Measurements from ENCODE around the gene ADAMTS18. TPM values are rescaled to one million over a fixed set of nuclear protein-coding genes. Genes with fewer than 3 reads are reported as not detected.
"Not testable (repeated sequence)": the region's sequence is repeated elsewhere in the genome, so short reads cannot be mapped to it uniquely, and the experiment has no call there.

Gene ADAMTS18
- total and polyA plus RNA-seq, 7 experiments from 2014 or later = not detected

DNA sequence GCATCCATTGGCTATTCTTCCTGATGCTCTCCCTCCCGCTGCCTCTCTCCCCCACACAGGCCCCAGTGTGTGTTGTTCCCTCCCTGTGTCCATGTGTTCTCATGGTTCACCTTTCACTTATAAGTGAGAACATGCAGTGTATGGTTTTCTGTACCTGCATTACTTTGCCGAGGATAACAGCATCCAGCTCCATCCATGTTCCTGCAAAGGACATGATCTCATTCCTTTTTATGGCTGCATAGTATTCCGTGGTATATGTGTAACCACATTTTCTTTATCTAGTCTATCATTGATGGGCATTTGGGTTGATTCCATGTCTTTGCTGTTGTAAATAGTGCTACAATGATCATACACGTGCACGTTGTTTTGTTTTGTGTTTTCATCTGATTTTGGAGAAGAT, 192.4 kb downstream of the ADAMTS18 start:
- intact Hi-C loops (cut with micrococcal nuclease); H3K9me3 Mint-ChIP-seq; H3K27me3 ChIP-seq (ENCODE audit: control insufficient read depth in 2 of 2, insufficient read depth in 2 of 2, low read length in 2 of 2); H3K27me3 Mint-ChIP-seq; POLR2A ChIA-PET; DNase-seq; H3K27ac ChIP-seq (ENCODE audit: low read depth, low read length); H3K9me3 ChIP-seq (ENCODE audit: control insufficient read depth in 2 of 3, low read length in 3 of 3); CTCF ChIA-PET; H3K36me3 ChIP-seq (ENCODE audit: control insufficient read depth in 2 of 3, insufficient read depth in 3 of 3, low read length in 3 of 3); H3K4me3 Mint-ChIP-seq; H3K36me3 Mint-ChIP-seq; H3K4me3 ChIP-seq (ENCODE audit: low read length); H3K27ac Mint-ChIP-seq; H3K4me1 Mint-ChIP-seq; ATAC-seq; H3K4me1 ChIP-seq (ENCODE audit: control insufficient read depth in 2 of 2, insufficient read depth in 2 of 2, low read length in 2 of 2): not testable (repeated sequence)

DNA sequence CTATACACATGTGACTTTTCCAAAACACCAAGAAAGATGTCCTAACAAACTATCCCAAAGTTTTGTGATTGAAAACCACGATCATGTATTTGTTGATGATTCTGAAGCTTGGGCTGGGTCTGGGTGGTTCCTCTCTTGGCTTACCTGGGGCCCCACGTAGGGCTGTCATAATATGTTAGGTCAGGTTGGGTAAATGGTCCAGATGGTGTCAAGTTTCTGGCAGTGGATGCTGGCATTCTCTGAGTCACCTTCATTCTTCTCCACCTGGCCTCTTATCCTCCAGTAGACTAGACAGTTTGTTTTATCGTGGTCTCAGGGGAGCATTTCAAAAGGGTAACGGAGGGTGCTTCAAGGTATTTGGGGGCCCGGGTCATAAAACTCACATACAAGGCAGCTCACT, 196.2 kb downstream of the ADAMTS18 start:
- H3K27me3 Mint-ChIP-seq = peaks cover 9 to 24% (median 18%) of the 10 kb centered on the region in 5 donors
- no peaks in the 10 kb centered on the region for H3K36me3 ChIP-seq (ENCODE audit: control insufficient read depth in 2 of 3, insufficient read depth in 3 of 3, low read length in 3 of 3)
- DNase-seq (no peak), ATAC-seq (no peak)
- H3K4me1 Mint-ChIP-seq = peaks cover 0 to 6% (median 5%) of the 10 kb centered on the region in 7 donors
- intact Hi-C loops (cut with micrococcal nuclease) = loop anchor here (5.0 to 10.0 kb wide), 2 partner anchors 236 to 734 kb away; no protein-coding TSS in a partner anchor
- no peak overlapping the region for H3K27ac ChIP-seq (ENCODE audit: low read depth, low read length)
- H3K27ac Mint-ChIP-seq = no peak overlapping the region
- no peaks in the 10 kb centered on the region for H3K9me3 ChIP-seq (ENCODE audit: control insufficient read depth in 2 of 3, low read length in 3 of 3)
- H3K4me3 ChIP-seq (ENCODE audit: low read length) = no peak overlapping the region
- no peaks in the 10 kb centered on the region for H3K27me3 ChIP-seq (ENCODE audit: control insufficient read depth in 2 of 2, insufficient read depth in 2 of 2, low read length in 2 of 2)
- no peak overlapping the region for H3K4me3 Mint-ChIP-seq
- H3K9me3 Mint-ChIP-seq = peaks cover 0 to 1% (median 0%) of the 10 kb centered on the region in 11 donors
- no peaks in the 10 kb centered on the region for H3K36me3 Mint-ChIP-seq
- POLR2A ChIA-PET = no interaction called here
- no peaks in the 10 kb centered on the region for H3K4me1 ChIP-seq (ENCODE audit: control insufficient read depth in 2 of 2, insufficient read depth in 2 of 2, low read length in 2 of 2)
- CTCF ChIA-PET = no interaction called here

DNA sequence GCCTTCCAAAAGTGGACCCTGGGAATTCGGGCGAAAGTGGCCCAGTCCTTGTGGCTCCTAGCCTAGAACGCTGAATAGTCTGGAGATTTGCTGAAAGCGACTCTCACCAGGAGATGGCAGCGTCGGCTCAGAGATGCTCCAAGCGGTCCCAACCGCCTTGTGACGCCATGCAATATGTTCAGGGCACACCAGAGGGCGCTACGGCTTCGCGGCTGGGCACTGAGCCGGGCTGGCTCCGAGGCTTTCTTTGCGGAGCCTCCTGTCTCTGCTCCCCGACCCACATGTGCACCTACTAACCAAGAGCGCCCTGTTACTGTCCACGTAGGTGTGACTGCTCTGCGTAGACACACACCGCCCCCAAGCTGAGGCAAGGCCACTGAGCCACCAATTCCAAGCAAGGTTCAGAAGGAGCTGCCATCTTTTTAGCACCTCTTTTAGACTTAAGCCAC, 198.7 kb downstream of the ADAMTS18 start:
- H3K4me1 ChIP-seq (ENCODE audit: control insufficient read depth in 2 of 2, insufficient read depth in 2 of 2, low read length in 2 of 2) = no peaks in the 10 kb centered on the region
- Mint-ChIP-seq H3K9me3 (no peaks in the 10 kb centered on the region), H3K36me3 (no peaks in the 10 kb centered on the region), H3K4me3 (peak overlapping the region; percentile 57 to 87 (median 76)), H3K27ac (peak overlapping the region in 2 of 9 donors; percentile 13 to 48), H3K4me1 (peaks cover 0 to 6% (median 5%) of the 10 kb centered on the region in 7 donors), H3K27me3 (peaks cover 12 to 30% (median 18%) of the 10 kb centered on the region in 5 donors)
- ChIA-PET CTCF (interaction anchor here (0.7 to 6.1 kb wide), 2 partner anchors 347 to 1425 kb away, joined by 5 to 53 read pairs; no protein-coding TSS in a partner anchor), POLR2A (no interaction called here)
- H3K27ac ChIP-seq (ENCODE audit: low read depth, low read length) = no peak overlapping the region
- no peaks in the 10 kb centered on the region for H3K9me3 ChIP-seq (ENCODE audit: control insufficient read depth in 2 of 3, low read length in 3 of 3)
- ATAC-seq (peak; percentile 100), DNase-seq (peak; percentile 74 to 89 (median 83))
- no peaks in the 10 kb centered on the region for H3K36me3 ChIP-seq (ENCODE audit: control insufficient read depth in 2 of 3, insufficient read depth in 3 of 3, low read length in 3 of 3)
- H3K4me3 ChIP-seq (ENCODE audit: low read length) = peak overlapping the region; percentile 42
- no peaks in the 10 kb centered on the region for H3K27me3 ChIP-seq (ENCODE audit: control insufficient read depth in 2 of 2, insufficient read depth in 2 of 2, low read length in 2 of 2)
- intact Hi-C loops (cut with micrococcal nuclease) = loop anchor here (1.0 to 10.0 kb wide), 9 partner anchors 24 to 863 kb away; partner anchors contain the start of genes MON1B (in 1 of the 2) and WWOX (in 1 of the 2)

DNA sequence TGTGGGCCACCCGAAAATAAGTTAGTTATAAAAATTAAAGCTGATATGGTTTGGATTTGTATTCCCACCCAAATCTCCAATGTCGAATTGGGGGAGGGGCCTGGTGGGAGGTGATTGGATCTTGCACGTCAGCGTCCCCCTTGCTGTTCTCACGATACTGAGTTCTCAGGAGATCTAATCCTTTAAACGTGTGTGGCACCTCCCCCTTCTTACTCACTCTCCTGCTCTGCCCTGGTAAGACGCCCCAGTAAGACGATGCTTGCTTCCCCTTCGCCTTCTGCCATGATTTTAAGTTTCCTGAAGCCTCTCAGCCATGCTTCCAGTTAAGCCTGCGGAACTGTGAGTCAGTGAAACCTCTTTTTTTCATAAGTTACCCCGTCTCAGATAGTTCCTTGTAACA, 200.2 kb downstream of the ADAMTS18 start:
- Mint-ChIP-seq H3K36me3 (no peaks in the 10 kb centered on the region), H3K4me3 (no peak overlapping the region), H3K4me1 (peaks cover 0 to 6% (median 5%) of the 10 kb centered on the region in 7 donors), H3K9me3 (no peaks in the 10 kb centered on the region), H3K27ac (no peak overlapping the region), H3K27me3 (peaks cover 12 to 35% (median 18%) of the 10 kb centered on the region in 5 donors)
- ChIA-PET POLR2A (no interaction called here), CTCF (interaction anchor here (6.1 kb wide), 1 partner anchor 349 kb away, joined by 53 read pairs; no protein-coding TSS in a partner anchor)
- intact Hi-C loops (cut with micrococcal nuclease) = loop anchor here (5.0 to 10.0 kb wide), 2 partner anchors 240 to 738 kb away; no protein-coding TSS in a partner anchor
- H3K36me3 ChIP-seq (ENCODE audit: control insufficient read depth in 2 of 3, insufficient read depth in 3 of 3, low read length in 3 of 3) = no peaks in the 10 kb centered on the region
- no peaks in the 10 kb centered on the region for H3K9me3 ChIP-seq (ENCODE audit: control insufficient read depth in 2 of 3, low read length in 3 of 3)
- DNase-seq = no peak
- H3K27ac ChIP-seq (ENCODE audit: low read depth, low read length) = no peak overlapping the region
- H3K27me3 ChIP-seq (ENCODE audit: control insufficient read depth in 2 of 2, insufficient read depth in 2 of 2, low read length in 2 of 2) = no peaks in the 10 kb centered on the region
- H3K4me1 ChIP-seq (ENCODE audit: control insufficient read depth in 2 of 2, insufficient read depth in 2 of 2, low read length in 2 of 2) = no peaks in the 10 kb centered on the region
- ATAC-seq = no peak
- H3K4me3 ChIP-seq (ENCODE audit: low read length) = no peak overlapping the region

DNA sequence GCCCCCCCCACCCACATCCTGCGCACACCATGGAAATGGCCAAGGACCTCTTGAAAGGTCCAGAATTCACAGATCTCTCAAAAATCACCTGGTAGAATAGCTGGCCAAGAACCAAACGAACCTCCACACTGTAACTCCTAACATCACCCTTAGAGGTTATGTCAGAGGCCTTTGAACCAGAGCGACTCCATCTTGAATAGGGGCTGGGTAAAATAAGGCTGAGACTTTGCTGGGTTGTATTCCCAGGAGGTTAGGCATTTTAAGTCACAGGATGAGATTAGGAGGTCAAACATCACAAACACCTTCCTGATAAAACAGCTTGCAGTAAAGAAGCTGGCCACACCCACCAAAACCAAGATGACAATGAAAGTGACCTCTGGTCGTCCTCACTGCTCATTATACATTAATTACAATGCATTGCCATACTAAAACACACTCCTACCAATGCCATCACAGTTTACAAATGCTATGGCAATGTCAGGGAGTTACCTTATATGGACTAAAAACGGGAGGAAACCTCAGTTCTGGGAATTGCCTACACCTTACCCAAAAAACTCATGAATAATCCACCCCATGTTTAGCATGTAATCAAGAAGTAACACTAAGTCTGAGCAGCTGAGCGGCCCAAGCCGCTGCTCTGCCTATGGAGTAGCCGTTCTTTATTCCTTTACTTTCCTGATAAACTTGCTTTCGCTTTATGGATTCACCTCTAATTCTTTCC, 200.9 kb downstream of the ADAMTS18 start:
- H3K4me1 ChIP-seq (ENCODE audit: control insufficient read depth in 2 of 2, insufficient read depth in 2 of 2, low read length in 2 of 2) = no peaks in the 10 kb centered on the region
- H3K4me3 ChIP-seq (ENCODE audit: low read length) = no peak overlapping the region
- Mint-ChIP-seq H3K9me3 (no peaks in the 10 kb centered on the region), H3K4me1 (peaks cover 0 to 6% (median 5%) of the 10 kb centered on the region in 7 donors), H3K27ac (no peak overlapping the region), H3K4me3 (no peak overlapping the region), H3K36me3 (no peaks in the 10 kb centered on the region), H3K27me3 (peaks cover 12 to 35% (median 18%) of the 10 kb centered on the region in 5 donors)
- intact Hi-C loops (cut with micrococcal nuclease) = loop anchor here in 1 of 2 donors (10.0 kb wide), 1 partner anchor 241 kb away; no protein-coding TSS in a partner anchor
- DNase-seq = no peak
- POLR2A ChIA-PET = no interaction called here
- ATAC-seq = no peak
- H3K9me3 ChIP-seq (ENCODE audit: control insufficient read depth in 2 of 3, low read length in 3 of 3) = no peaks in the 10 kb centered on the region
- H3K36me3 ChIP-seq (ENCODE audit: control insufficient read depth in 2 of 3, insufficient read depth in 3 of 3, low read length in 3 of 3) = no peaks in the 10 kb centered on the region
- CTCF ChIA-PET = interaction anchor here (6.1 kb wide), 1 partner anchor 349 kb away, joined by 53 read pairs; no protein-coding TSS in a partner anchor
- no peaks in the 10 kb centered on the region for H3K27me3 ChIP-seq (ENCODE audit: control insufficient read depth in 2 of 2, insufficient read depth in 2 of 2, low read length in 2 of 2)
- H3K27ac ChIP-seq (ENCODE audit: low read depth, low read length) = no peak overlapping the region

Other genes with a start within 250 kb of the ADAMTS18 start
- 10 to 100 TPM; 60.8 to 87.2 (median 67.3) TPM for gene MON1B, start 243.8 kb downstream of the ADAMTS18 start, total RNA-seq
- gene MON1B, start 243.8 kb downstream of the ADAMTS18 start, polyA plus RNA-seq = 10 to 100 TPM; 30.7 to 49.0 TPM
- 10 to 100 TPM in 2 of 5 experiments, 1 to 10 TPM in 3; 4.7 to 14.1 (median 4.9) TPM for gene SYCE1L, start 235.6 kb downstream of the ADAMTS18 start, total RNA-seq
- 1 to 10 TPM; 1.3 to 1.9 TPM for gene SYCE1L, start 235.6 kb downstream of the ADAMTS18 start, polyA plus RNA-seq